Cortex of kidney (tissue), 1 donor: ENCODE results near the gene KCNMB4.
"Not testable (repeated sequence)": the region's sequence is repeated elsewhere in the genome, so short reads cannot be mapped to it uniquely, and the experiment has no call there.

ENCODE experiments used
- DNase-seq: peaks from one replicate; lab custom pipeline; 2025; lab: John Stamatoyannopoulos, UW

Gene KCNMB4

DNA sequence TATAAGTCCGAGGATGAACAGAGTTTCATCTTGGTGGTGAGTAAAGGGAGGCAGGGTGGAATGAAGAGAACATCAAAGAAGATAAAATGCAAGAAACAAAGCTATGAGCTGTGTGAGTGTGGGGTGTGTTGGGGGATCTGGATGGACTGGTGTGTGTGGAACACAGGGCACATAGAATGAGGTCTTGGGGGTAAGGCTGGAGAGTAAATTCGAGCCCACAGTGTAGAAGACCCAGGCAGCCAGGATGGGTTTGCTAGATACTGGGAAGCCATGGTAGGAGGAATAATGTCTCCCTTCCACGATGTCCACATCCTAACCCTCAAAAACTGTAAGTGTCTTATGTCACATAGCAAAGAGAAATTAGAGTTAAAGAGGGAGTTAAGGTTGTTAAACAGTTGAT lies 6.8 kb downstream of the KCNMB4 start:
- DNase-seq, result no peak

DNA sequence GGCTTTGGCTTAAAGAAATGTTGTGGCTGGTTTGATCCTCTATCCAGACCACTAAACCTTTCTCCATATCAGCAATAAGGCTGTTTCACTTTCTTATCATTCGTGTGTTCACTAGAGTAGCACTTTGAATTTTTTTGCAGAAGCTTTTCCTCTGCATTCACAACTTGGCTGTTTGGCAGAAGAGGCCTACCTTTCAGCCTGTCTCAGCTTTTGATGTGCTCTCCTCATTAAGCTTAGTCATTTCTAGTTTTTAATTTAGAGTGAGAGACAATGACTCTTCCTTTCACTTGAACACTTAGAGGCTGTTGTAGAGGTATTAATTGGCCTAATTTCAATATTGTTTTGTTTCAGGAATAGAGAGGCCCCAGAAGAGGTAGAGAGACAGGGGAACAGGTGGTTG lies 13.8 kb downstream of the KCNMB4 start:
- no peak for DNase-seq

DNA sequence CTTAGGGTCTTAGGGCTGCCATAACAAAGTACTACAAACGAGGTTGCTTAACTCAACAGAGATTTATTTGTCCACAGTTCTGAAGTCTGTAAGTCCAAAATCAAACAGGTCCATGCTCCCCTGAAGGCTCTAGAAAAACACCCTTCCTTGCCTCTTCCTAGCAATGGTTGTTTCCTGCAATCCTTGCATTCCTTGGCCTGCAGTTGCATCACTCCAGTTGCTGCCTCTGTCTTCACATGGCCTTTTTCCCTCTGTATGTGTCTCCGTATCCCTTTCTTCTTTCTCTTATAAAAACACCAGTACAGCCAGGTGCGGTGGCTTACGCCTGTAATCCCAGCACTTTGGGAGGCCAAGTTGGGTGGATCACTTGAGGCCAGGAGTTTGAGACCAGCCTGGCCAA lies 17.4 kb downstream of the KCNMB4 start:
- DNase-seq, result no peak

DNA sequence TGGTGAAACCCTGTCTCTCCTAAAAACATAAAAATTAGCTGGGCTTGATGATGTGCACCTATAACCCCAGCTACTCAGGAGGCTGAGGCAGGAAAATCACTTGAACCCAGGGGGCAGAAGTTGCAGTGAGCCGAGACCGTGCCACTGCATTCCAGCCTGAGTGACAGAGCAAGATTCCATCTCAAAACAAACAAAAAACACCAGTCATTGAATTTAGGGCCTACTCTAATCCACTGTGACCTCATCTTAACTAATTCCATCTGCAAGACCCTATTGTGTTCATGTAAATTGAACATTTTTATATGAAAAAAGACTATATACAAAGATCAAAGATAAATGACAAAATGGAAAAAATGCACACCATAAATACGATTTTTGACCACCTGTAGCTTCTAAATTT lies 17.8 kb downstream of the KCNMB4 start:
- DNase-seq, result no peak

- DNase-seq, result no peak
These were observed 20.7 kb downstream of the KCNMB4 start for GRCh38 chr12:70386771-70387170.

DNA sequence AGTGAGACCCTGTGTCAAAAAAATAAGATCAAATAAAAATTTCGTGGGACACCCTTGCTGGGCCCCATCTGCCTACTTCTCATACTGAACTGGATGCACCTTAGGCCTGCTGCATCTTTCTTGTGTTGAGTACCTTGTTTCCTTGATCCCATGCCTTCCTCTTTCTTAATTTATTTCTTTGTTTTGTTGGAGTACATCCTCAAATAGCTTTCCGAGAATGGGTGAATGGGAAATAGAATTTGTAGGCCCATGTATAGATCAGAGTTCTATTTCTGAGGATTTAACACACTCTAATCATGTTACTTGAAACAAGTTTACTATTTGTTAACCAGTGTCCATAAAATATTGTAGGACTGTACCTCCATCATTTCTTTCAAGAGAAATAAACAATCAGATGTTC lies 23.6 kb downstream of the KCNMB4 start:
- no peak for DNase-seq

- not testable (repeated sequence) for DNase-seq
These were observed 26.5 kb downstream of the KCNMB4 start for GRCh38 chr12:70392631-70393030.

- DNase-seq, result no peak
These were observed 27.9 kb downstream of the KCNMB4 start for GRCh38 chr12:70393787-70394499.

DNA sequence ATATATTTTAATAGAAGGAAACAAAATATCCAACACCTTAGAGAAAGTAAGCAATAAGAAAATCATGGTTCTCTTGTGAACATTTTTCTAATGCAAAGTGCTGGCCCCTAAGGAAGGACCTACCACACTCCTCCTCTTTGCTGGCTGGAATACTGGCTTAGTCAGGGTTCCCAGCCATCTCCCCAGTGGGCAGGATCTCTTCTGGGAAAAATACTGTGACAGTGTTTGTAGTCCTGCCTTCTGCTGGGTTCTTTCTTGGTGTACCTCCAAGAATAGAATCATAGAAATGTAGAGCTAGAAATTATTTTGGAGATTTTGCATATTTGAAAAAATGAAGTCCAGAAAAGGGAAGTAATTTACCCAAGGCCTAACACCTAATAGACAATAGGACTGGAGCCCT lies 31.9 kb downstream of the KCNMB4 start:
- no peak for DNase-seq

DNA sequence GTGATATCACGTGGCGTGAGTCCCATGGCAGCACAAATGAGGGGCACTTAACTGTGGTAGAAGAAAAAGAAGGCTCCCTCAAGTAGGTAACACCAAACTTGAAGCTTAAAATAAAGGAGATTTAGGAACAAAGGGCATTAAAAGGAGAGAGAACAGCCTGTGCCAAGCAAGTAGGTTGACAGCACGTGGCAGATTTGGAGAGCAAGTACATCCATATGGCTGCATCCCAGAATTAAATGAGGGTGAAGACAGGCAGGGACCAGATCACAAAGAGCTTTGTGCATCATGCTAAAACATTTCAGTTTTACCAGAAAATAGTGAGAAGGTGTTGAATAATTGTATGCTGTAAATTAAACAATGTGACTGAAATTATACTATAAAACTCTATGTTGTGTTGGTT lies 32.8 kb downstream of the KCNMB4 start:
- no peak for DNase-seq

DNA sequence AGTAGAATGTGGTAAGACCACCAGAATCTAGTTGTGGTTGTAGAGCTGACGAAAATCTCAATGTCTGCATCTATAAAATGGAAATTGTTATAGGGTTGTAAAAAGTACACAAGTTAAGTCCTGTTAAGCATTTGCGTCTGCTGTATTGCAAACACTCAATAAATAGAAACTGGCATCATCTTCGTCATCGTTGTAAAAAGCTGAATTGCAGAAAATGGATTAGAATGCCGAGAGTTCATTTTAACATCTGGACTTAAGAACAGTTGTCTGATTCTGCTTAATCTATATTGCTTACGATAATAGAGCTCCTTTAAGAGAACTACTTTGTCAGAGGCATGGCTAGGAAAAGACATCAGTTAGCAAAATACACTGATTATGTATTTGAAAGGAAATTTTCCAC lies 33.2 kb downstream of the KCNMB4 start:
- DNase-seq, result no peak

DNA sequence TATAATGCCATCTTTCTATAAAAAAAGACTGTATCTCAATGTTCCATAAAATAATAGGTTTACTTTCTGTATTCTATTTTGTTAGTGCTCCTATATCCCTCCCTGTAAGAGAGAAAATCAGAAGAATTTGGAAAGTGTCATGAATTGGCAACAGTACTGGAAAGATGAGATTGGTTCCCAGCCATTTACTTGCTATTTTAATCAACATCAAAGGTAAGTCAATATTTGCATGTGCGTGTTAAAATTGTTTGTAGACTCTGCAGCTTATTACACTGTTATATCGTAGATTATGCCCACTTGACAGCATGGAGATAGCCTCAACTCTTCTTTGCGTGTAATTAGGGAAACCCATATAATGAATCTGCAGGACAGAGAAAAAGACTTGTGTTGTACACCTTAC lies 34.0 kb downstream of the KCNMB4 start:
- no peak for DNase-seq

- DNase-seq, result no peak
These were observed 36.5 kb downstream of the KCNMB4 start for GRCh38 chr12:70402597-70402996.

DNA sequence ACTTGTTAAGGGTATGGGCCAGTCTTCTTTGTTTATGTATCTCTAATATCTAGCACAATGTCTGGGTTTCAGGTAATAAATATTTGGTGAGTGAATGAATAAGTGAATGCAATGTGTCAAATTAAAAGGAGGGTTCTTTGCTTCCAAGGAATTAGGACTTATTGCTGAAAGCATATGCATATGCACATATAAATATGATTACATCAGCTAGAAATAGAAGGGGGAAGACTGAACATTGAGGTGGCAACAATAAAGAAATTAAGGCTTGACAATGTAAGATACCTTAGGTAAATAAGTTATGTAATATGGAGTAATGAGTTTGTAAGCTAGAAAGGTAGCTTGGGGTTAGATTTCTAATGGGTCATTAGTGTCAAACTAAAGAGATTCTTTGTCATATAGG lies 37.7 kb downstream of the KCNMB4 start:
- no peak for DNase-seq

DNA sequence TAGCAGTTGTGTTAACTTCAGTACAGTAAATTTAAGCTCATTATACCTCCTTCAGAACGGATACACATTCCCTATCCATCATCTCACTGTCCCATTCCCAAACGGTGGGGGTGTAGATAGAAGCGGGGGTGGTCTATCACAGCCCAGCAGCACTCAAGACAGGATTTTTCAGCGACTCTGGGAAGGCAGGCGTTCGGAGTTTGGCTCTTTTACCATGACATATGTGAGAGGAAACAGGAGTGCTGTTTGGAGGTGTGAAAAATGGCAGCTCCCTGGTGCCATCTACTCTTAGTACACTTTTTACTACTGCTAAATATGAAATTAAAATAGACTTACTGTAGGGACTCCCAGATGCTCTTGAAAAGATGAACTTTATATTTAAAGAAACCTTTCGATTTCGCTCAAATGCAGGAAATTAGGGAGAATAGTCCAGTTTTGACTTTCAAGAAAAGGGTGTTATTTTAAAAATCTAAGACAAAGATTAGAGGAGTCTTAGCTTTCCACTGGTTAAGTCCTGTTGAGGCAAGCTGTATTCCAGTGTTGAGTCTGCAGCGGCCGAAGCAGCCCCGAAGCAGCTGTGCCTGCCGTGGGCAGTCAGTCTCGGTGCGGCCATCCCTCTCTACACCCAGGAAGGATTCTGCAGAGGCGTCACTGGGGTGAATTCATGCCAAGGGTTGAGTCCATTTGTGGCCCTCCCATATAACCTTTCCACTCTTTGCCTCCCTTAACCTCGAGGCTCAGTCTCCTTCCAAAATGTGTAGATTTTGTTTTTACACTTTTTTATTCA lies 42.1 kb downstream of the KCNMB4 start:
- no peak for DNase-seq

- no peak for DNase-seq
These were observed 49.9 kb downstream of the KCNMB4 start for GRCh38 chr12:70415987-70416386.

GRCh38 chr12:70417121-70417520 lies 51.0 kb downstream of the KCNMB4 start:
- no peak for DNase-seq

GRCh38 chr12:70418101-70418500 lies 52.0 kb downstream of the KCNMB4 start:
- no peak for DNase-seq

- no peak for DNase-seq
These were observed 56.5 kb downstream of the KCNMB4 start for GRCh38 chr12:70422631-70423030.

DNA sequence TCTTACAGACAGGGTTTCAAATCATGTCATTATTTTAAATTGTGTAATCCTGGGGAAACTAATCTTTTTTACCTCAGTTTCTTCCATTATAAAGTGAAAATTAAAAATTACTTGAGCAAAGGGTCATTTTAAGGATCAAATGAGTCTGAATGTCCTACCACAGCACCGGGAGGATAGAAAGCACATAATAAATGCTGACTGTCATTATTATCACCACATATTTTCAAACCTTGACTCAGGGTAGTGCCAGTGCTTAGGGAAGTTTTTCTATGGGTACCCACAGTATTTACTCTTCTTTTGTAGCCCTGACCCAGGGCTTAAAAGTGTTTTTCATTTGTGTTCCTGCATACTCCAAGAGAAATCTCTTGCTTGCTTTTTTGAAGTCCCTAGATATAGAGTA lies 60.5 kb downstream of the KCNMB4 start:
- DNase-seq, result no peak

GRCh38 chr12:70427611-70428010 lies 61.5 kb downstream of the KCNMB4 start:
- DNase-seq, result no peak

DNA sequence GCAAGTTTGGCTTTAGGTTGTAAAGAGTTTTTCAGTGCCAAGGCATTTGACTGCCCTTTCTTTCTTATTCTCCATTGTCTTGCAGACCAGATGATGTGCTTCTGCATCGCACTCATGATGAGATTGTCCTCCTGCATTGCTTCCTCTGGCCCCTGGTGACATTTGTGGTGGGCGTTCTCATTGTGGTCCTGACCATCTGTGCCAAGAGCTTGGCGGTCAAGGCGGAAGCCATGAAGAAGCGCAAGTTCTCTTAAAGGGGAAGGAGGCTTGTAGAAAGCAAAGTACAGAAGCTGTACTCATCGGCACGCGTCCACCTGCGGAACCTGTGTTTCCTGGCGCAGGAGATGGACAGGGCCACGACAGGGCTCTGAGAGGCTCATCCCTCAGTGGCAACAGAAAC lies 64.3 kb downstream of the KCNMB4 start:
- DNase-seq, result no peak

DNA sequence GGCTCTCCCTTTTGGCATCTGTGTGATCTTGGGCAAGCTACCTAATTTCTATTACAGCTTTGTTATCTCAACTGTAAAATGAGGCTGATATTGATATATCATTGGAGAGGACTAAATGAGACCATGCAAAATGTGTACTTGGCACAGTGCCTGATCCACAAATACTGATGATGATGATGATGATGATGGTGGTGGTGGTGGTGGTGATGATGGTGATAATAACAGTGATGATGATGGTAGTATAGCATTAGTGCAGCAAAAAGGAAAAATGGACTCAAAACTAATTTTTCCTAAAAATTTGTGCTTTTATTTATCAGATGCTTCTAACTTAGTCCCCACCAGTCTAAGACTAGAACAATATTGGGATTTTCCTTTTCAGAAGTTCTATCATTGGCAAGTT lies 70.7 kb downstream of the KCNMB4 start:
- DNase-seq, result no peak
